GM06990 (cell line): Measurements from ENCODE around the gene ACAP2.

ENCODE experiments used
- DNase-seq: peaks from one replicate; pipeline ENCODE4 v3.0.0-alpha.2; 2011; ENCODE audit not compliant: insufficient read length; ENCODE audit errors: extremely low read depth
- H3K27me3 ChIP-seq: replicated peaks from 2 replicates; pipeline ENCODE4 v1.6.0; 2011; ENCODE audit warnings: low read length; ENCODE audit not compliant: control insufficient read depth, insufficient read depth
- H3K36me3 ChIP-seq: 2 replicates; pipeline ENCODE4 v1.5.1; 2011; ENCODE audit warnings: low read length; ENCODE audit not compliant: control insufficient read depth, insufficient read depth
- H3K4me3 ChIP-seq: replicated peaks from 2 replicates; pipeline ENCODE4 v1.5.1; 2011; ENCODE audit warnings: low read depth, mild to moderate bottlenecking, control low read depth, low read length
- TF ChIP-seq, protein P1 (sequence below): IDR thresholded peaks from 2 replicates; pipeline ENCODE4 v1.5.1; 2011; ENCODE audit warnings: low read length, control low read depth, mild to moderate bottlenecking, inconsistent platforms; ENCODE audit not compliant: insufficient read depth, poor library complexity, severe bottlenecking

The ACAP2 gene

GRCh38 chr3:195312714-195313113, 130.1 kb downstream of the ACAP2 start:
- TF ChIP-seq, protein P1, sequence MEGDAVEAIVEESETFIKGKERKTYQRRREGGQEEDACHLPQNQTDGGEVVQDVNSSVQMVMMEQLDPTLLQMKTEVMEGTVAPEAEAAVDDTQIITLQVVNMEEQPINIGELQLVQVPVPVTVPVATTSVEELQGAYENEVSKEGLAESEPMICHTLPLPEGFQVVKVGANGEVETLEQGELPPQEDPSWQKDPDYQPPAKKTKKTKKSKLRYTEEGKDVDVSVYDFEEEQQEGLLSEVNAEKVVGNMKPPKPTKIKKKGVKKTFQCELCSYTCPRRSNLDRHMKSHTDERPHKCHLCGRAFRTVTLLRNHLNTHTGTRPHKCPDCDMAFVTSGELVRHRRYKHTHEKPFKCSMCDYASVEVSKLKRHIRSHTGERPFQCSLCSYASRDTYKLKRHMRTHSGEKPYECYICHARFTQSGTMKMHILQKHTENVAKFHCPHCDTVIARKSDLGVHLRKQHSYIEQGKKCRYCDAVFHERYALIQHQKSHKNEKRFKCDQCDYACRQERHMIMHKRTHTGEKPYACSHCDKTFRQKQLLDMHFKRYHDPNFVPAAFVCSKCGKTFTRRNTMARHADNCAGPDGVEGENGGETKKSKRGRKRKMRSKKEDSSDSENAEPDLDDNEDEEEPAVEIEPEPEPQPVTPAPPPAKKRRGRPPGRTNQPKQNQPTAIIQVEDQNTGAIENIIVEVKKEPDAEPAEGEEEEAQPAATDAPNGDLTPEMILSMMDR, result no peak
- DNase-seq, result no peak
- Histone ChIP-seq H3K36me3 (no peaks in the 10 kb centered on the region), H3K27me3 (no peaks in the 10 kb centered on the region), H3K4me3 (no peak overlapping the region)

DNA sequence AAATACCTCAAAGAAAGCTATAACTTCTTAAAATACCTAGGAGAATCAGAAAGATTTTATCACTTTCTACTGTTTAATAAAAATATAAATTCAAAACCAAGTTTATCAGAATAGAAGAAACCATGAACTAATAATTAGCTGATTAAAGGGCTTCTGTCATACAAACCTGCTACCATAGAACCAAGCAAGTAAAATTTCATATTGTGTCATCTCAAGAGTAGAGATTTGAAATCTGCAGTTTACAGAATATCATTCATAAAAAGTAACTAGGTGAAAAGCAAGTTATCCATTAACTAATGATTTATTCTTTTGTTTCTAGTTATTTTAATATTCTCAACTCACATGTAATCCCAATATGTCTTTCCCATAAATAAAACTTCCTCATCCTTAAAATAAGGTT, 135.1 kb downstream of the ACAP2 start:
- TF ChIP-seq, protein P1, result no peak
- Histone ChIP-seq H3K4me3 (no peak overlapping the region), H3K36me3 (peaks cover 3% of the 10 kb centered on the region), H3K27me3 (no peaks in the 10 kb centered on the region)
- no peak for DNase-seq

DNA sequence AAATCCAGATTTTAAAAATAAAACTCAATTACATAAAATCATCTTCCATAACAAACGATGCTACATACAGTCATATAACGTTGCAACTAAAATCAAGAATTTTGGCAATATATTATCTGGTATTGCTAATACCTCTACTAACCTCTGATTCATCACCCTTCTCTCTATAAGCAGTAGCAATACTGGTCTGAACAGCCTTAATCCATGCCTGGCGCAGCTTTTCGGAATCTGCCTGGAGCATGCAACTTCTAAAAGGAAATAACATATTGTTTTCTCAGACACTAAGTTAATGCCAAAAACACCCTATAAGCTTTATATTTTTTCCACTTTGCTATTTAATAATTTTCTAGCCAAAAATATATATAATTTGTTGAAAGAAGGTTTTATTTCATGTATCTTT, 136.5 kb downstream of the ACAP2 start:
- H3K4me3 ChIP-seq, result no peak overlapping the region
- TF ChIP-seq, protein P1, result no peak

GRCh38 chr3:195302431-195302830, 140.4 kb downstream of the ACAP2 start:
- TF ChIP-seq, protein P1, result no peak
- Histone ChIP-seq H3K36me3 (peaks cover 6% of the 10 kb centered on the region), H3K27me3 (no peaks in the 10 kb centered on the region), H3K4me3 (no peak overlapping the region)
- DNase-seq, result no peak

More for the DNA sequence above, 136.5 kb downstream of the ACAP2 start:
- H3K36me3 ChIP-seq, result peaks cover 3% of the 10 kb centered on the region
- DNase-seq, result no peak
- no peaks in the 10 kb centered on the region for H3K27me3 ChIP-seq

DNA sequence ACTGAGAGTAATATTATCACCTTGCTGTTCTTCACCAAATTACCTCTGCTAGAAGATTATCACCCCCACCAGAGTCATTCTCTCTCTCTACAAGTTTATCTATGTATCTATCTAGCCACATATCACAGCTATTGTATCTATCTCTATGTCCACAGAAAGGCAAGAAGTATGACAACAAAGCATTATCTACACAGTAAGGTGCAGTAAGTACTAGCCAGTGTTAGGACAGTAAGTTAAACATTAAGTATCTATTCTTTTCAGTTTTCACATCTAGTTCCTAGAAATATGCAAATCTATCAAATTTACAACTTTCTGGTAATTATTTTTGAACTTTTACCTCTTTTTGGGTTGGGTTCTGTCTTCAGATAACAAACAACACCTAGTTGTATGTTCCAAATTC, 145.4 kb downstream of the ACAP2 start:
- peaks cover 3% of the 10 kb centered on the region for H3K36me3 ChIP-seq

More for the DNA sequence above, 145.4 kb downstream of the ACAP2 start:
- Histone ChIP-seq H3K4me3 (no peak overlapping the region), H3K27me3 (no peaks in the 10 kb centered on the region)
- TF ChIP-seq, protein P1, result no peak
- DNase-seq, result no peak
